Occipital lobe (tissue), 3 donors: ENCODE measurements around the gene OR11H12. TPM values are rescaled to one million over a fixed set of nuclear protein-coding genes. Genes with fewer than 3 reads are reported as not detected.
"Not testable (repeated sequence)": the region's sequence is repeated elsewhere in the genome, so short reads cannot be mapped to it uniquely, and the experiment has no call there.

Source experiments
- DNase-seq: peaks from one replicate; lab custom pipeline; 2025; lab: John Stamatoyannopoulos, UW
- small RNA-seq: library from RNA; depleted of rRNA; stranded (forward); fragments of <200 nt; gene quantifications from one replicate; pipeline ENCODE3, GENCODE V24; 2014
- total RNA-seq: library from RNA; depleted of rRNA; stranded (reverse); fragments of >200 nt; gene quantifications from one replicate; pipeline ENCODE4 v1.2.3, GENCODE V29; 2014

OR11H12 gene, protein sequence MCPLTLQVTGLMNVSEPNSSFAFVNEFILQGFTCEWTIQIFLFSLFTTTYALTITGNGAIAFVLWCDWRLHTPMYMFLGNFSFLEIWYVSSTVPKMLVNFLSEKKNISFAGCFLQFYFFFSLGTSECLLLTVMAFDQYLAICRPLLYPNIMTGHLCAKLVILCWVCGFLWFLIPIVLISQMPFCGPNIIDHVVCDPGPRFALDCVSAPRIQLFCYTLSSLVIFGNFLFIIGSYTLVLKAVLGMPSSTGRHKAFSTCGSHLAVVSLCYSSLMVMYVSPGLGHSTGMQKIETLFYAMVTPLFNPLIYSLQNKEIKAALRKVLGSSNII
- not detected for total RNA-seq

DNA sequence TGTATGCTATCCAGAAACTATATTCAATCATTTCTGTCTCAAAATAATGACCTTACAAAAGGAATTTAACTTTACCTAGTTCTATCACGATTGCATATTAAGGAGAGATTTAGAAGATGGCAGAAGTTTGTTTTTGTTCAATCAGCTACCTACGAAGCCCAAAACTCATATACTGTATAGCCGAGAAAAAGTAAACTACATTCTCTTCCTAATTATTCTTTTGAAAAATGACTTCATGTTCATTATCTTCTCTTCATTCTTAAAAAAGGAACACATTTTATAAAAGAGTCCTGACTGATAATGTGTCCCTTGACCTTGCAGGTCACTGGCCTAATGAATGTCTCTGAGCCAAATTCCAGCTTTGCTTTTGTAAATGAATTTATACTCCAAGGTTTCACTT, at the start of gene OR11H12:
OR11H12 (plus strand) TSS at position 301 of the 400 bp plus-strand sequence; CDS start at position 301, 0 bp downstream.
- DNase-seq: not testable (repeated sequence)

DNA sequence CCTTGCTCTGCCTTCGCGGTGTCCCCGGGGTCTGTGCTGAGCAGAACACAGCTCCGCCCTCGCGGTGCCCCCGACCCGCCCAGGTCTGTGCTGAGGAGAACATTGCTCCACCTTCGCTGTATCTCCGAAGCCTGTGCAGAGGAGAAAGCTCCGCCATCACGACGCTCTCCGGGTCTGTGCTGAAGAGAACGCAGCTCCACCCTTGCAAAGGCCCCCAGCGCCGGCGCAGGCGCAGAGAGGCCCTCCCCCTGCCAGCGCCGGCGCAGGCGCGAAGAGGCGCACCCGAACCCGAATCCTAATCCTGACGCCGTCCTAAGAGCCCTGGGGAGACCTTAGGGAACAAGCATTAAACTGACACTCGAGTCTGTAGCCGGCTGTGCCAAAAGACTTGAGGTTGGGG, 18.0 kb upstream of the OR11H12 start:
- DNase-seq: not testable (repeated sequence)

DNA sequence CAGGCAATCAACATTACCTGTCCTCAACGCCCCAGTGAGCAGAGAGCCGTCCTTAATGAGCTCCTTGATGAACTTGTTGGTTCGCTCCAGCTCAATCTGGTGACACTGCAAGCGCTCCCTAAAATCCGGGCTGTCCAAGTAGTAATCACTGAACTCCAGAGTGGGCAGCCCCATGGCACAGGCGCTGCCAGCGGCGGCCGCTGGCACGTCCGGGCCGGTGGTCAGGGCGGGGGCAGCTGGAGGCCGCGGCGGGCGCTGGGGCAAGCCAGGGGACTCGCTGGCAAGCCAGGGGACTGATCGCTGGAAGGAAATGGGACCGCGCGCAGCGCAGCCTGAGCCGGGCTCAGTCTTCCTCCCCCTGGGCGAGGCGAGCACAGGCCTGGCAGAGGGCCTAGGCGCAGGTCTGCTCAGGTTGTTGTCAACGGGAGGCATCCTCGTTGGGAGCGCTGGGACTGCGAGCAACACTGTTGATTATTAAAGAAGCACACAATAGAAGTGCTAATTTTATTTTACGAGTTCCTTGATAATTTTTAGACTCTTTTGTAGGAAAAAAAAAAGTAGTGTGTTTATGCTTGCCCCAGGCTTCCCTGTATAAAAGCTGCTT, 25.8 kb downstream of the OR11H12 start:
- DNase-seq: not testable (repeated sequence)

DNA sequence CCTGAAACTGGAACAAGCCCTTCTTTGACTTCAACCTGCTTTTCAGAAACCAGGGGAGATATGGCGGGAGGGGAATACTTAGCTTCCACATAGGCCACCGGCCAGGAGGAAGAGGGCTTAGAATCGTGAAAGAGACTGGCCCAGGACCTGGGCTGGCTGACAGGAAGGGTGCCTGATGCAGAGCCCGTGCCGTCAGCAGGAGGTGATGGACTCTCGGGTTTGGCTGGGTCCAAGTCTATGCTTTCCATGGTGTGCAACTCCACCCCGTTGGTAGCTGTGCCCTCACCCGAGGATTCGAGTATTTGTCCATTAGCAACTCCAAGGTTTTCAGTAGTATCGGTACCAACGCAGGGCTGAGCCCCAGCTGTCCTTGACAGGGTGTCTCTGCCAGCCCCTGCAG, 35.1 kb downstream of the OR11H12 start:
- DNase-seq: not testable (repeated sequence)

DNA sequence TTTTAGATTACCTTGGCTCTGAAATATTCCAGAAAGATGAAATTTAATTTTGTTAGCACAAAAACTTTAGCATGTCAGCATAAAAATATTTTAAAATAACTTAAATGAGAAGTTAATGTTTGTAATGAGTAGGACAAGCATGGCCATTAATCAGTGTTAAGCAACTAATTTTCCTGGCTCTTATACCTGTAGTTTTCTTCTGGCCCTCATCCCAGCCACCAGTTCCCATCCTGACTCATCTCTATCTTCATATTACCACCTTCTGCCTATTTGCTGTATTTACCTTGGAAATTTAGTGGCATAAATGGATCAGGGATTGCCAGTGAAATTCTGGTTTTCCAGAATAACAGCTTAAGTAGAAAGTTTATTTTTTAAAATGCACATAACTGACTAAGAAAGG, 37.1 kb downstream of the OR11H12 start:
- DNase-seq: not testable (repeated sequence)

DNA sequence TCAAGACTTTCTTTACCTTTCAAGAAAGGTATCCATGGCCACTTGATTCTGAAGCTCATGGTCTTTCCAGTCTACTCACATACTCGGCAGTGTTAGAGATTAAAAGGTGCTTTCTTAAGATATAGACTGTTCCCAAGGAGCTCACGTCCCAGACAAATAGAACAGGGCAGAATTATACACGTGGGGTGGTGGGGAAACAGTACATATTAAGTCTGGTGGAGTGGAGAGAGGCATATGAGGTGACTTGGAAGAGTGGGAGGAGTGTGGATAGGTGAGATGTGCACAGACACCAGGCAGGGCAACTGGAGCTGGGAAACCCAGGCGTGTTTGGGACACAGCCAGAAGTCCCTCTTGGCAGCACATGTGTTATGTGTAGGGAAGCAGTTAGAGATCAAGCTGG, 37.9 kb downstream of the OR11H12 start:
- not testable (repeated sequence) for DNase-seq

DNA sequence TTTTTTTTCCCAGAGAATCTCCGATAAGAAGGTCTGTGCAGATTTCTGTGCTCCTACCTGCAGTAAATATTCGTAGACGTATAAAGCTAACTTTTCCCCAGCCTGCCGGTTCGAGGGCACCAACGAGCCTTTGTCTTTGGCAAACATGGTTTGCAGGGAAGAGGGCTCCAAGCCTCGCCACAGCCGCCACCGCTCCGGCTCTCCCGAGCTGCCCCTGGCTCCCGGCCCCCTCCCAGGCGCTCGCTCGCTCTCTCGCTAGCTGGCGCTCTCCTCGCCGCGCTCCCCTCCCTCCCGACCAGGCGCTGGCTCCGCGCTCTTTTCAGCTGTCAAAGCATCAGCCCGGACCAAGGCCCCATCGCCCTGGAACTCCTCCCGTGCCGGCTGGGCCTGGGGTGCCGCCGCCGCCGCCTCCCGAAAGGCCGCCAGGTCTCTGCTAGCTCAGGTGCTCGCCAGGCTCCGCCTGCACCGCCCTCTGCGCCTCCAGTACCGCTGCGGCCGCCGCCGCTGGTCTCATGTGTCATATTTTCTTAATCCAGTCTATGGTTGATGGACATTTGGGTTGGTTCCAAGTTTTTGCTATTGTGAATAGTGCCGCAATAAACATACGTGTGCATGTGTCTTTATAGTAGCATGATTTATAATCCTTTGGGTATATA, 45.3 kb downstream of the OR11H12 start:
- DNase-seq: not testable (repeated sequence)

Small RNA genes lying within 50 kb of the gene (small RNA-seq; reads per million reads assigned to genes)
- gene CR383656.6: not detected
- not detected for gene CR383656.7
- not detected for gene CR383656.9
